GM21737 (cell line): Measurements from ENCODE around the gene DHRS9.

ENCODE experiments used
- ATAC-seq: cut with Tn5 transposase; IDR thresholded peaks from one replicate; pipeline ENCODE4 v1.9.1; 2021; ENCODE audit warnings: mild to moderate bottlenecking, moderate library complexity; ENCODE audit not compliant: unreplicated experiment

Gene DHRS9

GRCh38 chr2:169065422-169065821, 3.9 kb upstream of the DHRS9 start:
- no peak for ATAC-seq

GRCh38 chr2:169065864-169066517, 3.4 kb upstream of the DHRS9 start:
- ATAC-seq, result no peak

DNA sequence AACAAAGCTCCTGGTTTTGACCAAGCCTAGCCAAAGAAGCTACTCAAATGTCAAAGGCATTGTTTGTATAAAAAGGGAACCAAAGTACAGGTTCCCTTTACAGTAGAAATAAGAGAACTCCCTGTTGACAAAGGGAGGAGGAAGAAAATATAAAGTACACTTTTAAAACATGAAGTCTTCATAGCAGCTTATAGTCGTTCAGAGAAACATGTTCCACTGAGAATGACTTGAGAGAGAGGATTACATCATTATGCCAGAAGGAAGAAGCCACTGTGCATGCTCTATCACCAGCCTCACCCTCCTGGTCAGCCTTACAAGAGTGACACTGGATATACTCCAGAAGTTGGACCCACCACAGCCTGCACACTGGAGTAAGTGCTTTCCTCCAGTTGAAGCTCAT, 2.5 kb upstream of the DHRS9 start:
- ATAC-seq, result no peak

- ATAC-seq, result no peak
Observed at GRCh38 chr2:169069833-169070232, 470 bp downstream of the DHRS9 start.

DNA sequence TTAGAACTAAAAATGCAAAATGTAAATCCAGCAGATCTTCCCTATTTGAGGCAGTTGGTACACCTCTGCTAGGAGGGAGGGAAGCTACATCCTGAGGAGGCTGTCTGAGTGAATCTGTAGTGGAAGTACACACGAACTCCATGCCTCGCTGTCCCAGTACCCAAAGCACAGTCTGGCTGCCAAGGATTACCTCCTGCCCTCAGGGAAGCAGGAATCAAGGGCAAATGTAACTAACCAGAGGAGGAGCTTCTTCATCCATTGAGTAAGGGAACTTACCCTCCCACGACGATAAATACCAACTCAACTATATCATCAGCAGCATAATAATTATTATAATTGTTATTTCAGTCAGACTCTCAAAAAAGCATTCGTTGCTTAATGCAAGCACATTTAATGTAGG, 2.1 kb downstream of the DHRS9 start:
- ATAC-seq, result no peak

- no peak for ATAC-seq
Observed at GRCh38 chr2:169072163-169072925, 3.0 kb downstream of the DHRS9 start.

GRCh38 chr2:169073211-169073962, 4.0 kb downstream of the DHRS9 start:
- no peak for ATAC-seq

- no peak for ATAC-seq
Observed at GRCh38 chr2:169073963-169074751, 4.8 kb downstream of the DHRS9 start.

DNA sequence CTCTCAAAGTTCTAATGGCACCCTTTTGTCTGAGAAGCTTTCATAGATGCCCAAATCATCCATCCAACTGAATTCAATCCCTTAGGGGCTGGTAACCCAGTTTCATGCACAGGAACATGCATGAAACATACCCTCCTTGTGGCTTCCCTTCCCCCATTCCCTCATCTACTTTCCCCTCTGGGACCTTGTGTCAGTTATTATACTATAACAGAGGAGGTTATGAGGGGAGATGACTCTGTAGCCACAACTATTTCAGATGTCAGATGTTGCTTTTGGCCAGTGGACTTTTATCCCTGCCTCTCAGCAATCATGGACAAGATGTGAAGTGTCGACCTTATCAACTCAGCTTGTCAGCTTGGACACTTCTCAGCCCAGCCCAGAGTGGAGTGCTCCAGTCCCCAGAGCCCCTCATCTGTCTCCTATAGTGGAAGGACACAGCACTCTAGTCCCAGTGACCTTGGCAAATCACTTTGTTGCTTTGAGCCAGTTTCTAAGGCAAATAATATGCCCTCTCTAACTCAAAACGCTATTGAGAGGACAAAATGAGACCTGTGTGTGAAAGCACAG, 8.4 kb downstream of the DHRS9 start:
- no peak for ATAC-seq

- peak; percentile 84 for ATAC-seq
Observed at GRCh38 chr2:169080250-169081069, 11.1 kb downstream of the DHRS9 start.

DNA sequence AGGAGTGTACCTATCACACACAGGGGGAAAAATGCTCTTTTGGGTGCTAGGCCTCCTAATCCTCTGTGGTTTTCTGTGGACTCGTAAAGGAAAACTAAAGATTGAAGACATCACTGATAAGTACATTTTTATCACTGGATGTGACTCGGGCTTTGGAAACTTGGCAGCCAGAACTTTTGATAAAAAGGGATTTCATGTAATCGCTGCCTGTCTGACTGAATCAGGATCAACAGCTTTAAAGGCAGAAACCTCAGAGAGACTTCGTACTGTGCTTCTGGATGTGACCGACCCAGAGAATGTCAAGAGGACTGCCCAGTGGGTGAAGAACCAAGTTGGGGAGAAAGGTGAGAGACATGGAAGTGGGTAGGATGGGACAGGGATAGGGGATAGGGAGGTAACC, 12.2 kb downstream of the DHRS9 start:
- ATAC-seq, result no peak

- peak; percentile 55 for ATAC-seq
Observed at GRCh38 chr2:169082995-169083394, 13.6 kb downstream of the DHRS9 start.

GRCh38 chr2:169086893-169087467, 17.6 kb downstream of the DHRS9 start:
- no peak for ATAC-seq

GRCh38 chr2:169087757-169088379, 18.5 kb downstream of the DHRS9 start:
- ATAC-seq, result no peak

GRCh38 chr2:169089182-169089581, 19.8 kb downstream of the DHRS9 start:
- ATAC-seq, result no peak

GRCh38 chr2:169090133-169090820, 20.9 kb downstream of the DHRS9 start:
- ATAC-seq, result no peak

DNA sequence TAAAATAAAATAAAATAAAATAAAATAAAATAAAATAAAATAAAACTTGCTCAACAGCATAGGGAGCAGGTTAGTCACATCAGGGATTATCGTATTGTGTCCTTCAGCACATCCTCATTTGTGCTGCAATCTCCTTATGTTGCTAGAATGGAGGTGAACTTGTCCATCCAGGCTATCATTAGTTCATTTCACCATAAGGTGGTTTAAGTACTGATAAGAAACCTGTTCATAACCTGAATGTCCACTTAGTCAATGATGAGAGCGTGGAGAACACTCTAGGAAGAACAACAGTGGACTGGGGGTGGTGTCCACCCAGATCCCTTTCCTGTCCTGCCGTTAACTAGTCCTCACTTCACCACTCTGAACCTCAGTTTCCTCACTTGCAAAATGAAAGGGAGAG, 21.9 kb downstream of the DHRS9 start:
- ATAC-seq, result no peak

DNA sequence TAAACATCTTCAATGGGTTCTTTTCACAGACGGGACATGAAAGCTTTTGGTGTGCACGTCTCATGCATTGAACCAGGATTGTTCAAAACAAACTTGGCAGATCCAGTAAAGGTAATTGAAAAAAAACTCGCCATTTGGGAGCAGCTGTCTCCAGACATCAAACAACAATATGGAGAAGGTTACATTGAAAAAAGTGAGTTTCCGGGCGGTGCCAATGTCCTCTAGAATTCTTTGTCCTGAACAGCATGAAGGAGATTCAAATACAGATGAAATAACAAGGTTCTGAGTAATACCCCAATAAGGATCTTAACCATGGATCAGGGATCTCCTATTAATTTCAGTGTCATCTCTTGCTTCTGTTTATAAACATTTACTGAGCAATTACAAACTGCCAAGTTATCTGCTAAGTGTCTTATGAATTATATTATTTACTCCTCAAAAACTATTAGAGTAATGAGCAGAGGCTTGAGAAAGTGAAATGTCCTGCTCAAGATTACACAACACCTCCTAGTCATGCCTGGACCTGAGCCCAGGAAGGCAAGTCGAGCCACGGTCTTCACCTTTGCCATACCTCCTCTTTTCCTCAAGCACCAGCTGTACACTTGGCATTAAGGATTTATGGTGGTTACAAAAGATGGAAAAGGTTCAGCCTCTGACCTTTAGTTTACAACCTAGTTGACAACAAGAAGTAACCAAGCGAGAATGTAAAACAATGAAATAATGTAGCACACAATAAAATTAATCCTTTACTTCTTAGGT, 22.6 kb downstream of the DHRS9 start:
- ATAC-seq, result no peak
